Right kidney (tissue), 1 donor: ENCODE data around the gene FNDC3B.

Experiments
- DNase-seq: peaks from one replicate; pipeline ENCODE4 v3.0.0-alpha.2; 2016

FNDC3B gene

DNA sequence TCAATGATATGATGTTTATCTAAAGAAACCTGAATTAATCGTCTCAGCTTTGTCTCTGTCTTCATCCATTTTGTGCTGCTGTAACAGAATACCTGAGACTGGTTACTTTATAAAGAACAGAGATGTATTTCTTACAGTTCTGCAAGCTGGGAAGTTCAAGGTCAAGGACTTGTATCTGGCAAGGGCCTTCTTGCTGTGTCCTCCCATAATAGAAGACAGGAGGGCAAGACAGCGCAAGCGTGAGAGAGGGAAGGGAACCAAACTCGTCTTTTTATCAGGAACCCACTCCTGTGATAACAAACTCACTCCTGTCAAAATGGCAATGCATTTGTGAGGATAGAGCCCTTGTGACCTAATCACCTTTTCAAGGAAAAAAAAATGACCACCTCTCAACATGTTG lies 277.4 kb downstream of the FNDC3B start:
- no peak for DNase-seq

GRCh38 chr3:172317481-172317880 lies 278.1 kb downstream of the FNDC3B start:
- no peak for DNase-seq

DNA sequence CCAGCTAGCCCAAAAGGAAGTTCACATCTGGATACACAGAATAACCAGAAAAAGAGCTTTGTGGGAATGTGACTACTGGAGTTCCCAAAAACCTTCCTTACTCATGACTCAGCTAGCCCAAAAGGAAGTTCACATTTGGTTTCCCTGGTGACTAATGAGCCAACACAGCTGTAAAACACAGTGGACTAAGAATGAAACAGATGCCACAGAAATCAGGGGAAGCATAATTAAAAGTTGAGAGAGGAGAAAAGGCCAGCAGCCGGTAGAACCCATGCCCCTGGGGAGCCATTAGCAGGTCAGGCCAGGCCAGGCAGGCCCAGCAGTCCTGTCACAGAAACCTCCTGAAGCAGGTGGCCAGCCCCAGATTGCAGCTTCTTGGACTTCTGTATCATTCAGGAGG lies 278.6 kb downstream of the FNDC3B start:
- DNase-seq, result no peak

GRCh38 chr3:172319595-172319994 lies 280.2 kb downstream of the FNDC3B start:
- no peak for DNase-seq

DNA sequence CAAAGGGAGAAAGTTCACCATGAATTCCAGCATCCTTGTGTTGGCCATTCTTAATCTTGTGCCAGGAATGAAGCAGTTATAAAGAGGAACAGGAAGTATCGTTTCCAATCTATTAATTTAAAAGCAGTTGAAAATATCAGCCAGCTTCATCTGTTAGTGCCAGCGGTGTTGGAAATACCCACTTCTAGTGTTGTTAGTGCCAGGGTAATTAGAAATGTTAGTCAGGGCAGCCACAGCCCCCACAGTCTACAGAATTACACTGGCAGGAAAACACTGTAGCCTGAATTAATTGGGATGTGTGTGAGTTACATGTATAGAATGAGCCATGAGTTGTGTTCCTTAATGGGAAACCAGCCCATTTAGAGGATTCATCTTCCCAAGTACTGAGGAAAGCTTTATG lies 281.1 kb downstream of the FNDC3B start:
- no peak for DNase-seq

DNA sequence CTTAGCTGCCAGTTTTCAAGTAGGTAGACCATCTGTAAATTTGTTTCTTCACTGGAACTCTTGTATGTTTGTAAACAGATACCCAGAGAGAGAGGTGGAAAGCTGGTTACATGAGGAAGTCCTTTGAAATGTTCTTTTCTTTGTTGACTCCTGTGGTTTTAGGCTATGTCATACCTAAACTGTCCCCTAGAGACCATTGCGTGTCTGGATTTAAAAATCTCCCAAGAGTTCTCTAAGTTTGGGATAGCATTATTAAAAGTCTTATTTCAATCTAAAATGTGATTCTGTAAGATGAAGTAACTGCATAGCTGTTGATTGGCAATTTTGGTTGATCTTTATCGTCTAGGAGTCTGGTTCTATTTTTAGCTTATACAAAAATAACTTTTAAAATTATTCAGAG lies 281.7 kb downstream of the FNDC3B start:
- no peak for DNase-seq

DNA sequence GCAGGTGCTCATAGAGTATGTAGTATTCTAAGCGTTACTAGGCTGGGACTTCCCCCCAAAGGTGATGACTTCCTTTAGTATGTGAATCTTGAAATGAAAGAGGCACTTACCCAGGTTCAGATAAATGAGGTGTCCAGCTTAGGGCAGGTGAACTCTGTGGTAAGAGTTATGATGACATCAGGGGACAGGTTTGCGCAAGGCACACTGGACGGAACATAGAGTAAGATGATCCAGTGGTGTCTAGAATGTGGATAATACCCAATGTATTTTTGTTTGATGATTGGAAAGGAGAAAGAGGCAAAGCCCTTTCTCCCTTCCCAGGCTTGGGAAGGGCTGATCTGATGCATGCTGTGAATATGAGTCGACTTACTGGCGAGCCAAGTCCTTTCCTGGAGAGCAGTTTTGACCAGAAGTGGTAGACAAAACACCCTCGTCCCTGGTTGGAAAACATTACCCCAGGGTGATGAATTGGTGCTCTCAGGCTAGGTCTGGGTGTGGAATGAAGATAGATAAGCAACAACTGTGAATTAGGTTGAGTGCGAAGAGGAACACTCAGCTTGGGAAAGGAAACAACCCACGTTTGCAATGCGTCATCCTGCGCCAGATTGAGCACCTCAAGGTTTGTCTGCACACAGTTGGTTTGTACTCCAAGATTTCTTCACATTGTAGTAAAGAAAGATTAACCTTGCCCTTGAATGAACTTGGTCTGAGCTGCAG lies 284.7 kb downstream of the FNDC3B start:
- DNase-seq, result no peak

GRCh38 chr3:172324611-172325203 lies 285.3 kb downstream of the FNDC3B start:
- DNase-seq, result no peak

GRCh38 chr3:172325461-172325860 lies 286.1 kb downstream of the FNDC3B start:
- DNase-seq, result no peak

- DNase-seq, result no peak
Measured at GRCh38 chr3:172326993-172327392, 287.6 kb downstream of the FNDC3B start.

GRCh38 chr3:172328282-172328681 lies 288.9 kb downstream of the FNDC3B start:
- no peak for DNase-seq

GRCh38 chr3:172329070-172329469 lies 289.7 kb downstream of the FNDC3B start:
- DNase-seq, result no peak

- no peak for DNase-seq
Measured at GRCh38 chr3:172330413-172330812, 291.0 kb downstream of the FNDC3B start.

GRCh38 chr3:172332256-172333041 lies 293.1 kb downstream of the FNDC3B start:
- peak; percentile 51 for DNase-seq

- DNase-seq, result no peak
Measured at GRCh38 chr3:172333042-172333377, 293.6 kb downstream of the FNDC3B start.

- DNase-seq, result no peak
Measured at GRCh38 chr3:172333692-172334457, 294.5 kb downstream of the FNDC3B start.

DNA sequence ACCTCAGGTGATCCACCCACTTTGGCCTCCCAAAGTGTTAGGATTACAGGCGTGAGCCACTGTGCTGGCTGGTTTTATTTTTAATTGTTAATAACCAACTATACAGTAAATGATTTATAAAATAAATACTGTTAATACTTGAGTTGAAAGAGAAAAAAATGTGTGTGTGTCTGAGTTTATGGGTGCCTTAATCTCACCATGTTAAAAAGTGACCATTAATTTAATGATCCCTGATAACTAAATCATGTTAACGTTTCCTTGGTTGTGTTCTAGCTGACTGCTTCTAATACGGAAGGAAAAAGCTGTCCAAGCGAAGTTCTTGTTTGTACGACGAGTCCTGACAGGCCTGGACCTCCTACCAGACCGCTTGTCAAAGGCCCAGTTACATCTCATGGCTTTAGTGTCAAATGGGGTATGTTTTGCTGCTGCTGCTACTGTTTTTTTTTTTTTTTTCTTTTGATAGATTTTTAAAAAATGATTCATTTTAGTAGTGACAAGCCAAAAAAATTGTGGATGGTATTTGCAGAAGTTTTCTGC lies 295.4 kb downstream of the FNDC3B start:
- no peak for DNase-seq

- DNase-seq, result no peak
Measured at GRCh38 chr3:172339892-172340291, 300.5 kb downstream of the FNDC3B start.

GRCh38 chr3:172340583-172340982 lies 301.2 kb downstream of the FNDC3B start:
- DNase-seq, result no peak

GRCh38 chr3:172341482-172342059 lies 302.2 kb downstream of the FNDC3B start:
- no peak for DNase-seq

- DNase-seq, result no peak
Measured at GRCh38 chr3:172342097-172342659, 302.8 kb downstream of the FNDC3B start.

GRCh38 chr3:172343117-172343516 lies 303.7 kb downstream of the FNDC3B start:
- no peak for DNase-seq
